Parathyroid adenoma (tissue), 2 donors: Measurements from ENCODE around the gene SEPTIN1.

Experiments
- H2AFZ ChIP-seq: fragments of 300-600 bp; sonication (generic); one replicate; pipeline ENCODE4 v1.7.0; 2017; ENCODE audit warnings: antibody characterized with exemption, mild to moderate bottlenecking
- H3K27ac ChIP-seq: fragments of 300-600 bp; sonication (generic); one replicate; pipeline ENCODE4 v1.7.0; 2017
- H3K27me3 ChIP-seq: fragments of 300-600 bp; sonication (generic); one replicate; pipeline ENCODE4 v1.7.0; 2017; ENCODE audit warnings: low read length; ENCODE audit not compliant: control insufficient read depth, insufficient read depth
- H3K36me3 ChIP-seq: fragments of 300-600 bp; sonication (generic); one replicate; pipeline ENCODE4 v1.7.0; 2017; ENCODE audit warnings: low read length; ENCODE audit not compliant: control insufficient read depth, insufficient read depth
- H3K4me1 ChIP-seq: fragments of 300-600 bp; sonication (generic); one replicate; pipeline ENCODE4 v1.7.0; 2017; ENCODE audit warnings: control low read depth
- H3K4me2 ChIP-seq: fragments of 300-600 bp; sonication (generic); one replicate; pipeline ENCODE4 v1.7.0; 2017; ENCODE audit warnings: low read length
- H3K4me3 ChIP-seq: fragments of 300-600 bp; sonication (generic); one replicate; pipeline ENCODE4 v1.7.0; 2017; ENCODE audit warnings: low read depth, low read length
- H3K79me2 ChIP-seq: fragments of 300-600 bp; sonication (generic); one replicate; pipeline ENCODE4 v1.7.0; 2017; ENCODE audit warnings: control low read depth
- H3K9ac ChIP-seq: fragments of 300-600 bp; sonication (generic); one replicate; pipeline ENCODE4 v1.7.0; 2017; ENCODE audit warnings: mild to moderate bottlenecking
- H3K9me3 ChIP-seq: fragments of 300-600 bp; sonication (generic); one replicate; pipeline ENCODE4 v1.7.0; 2017; ENCODE audit warnings: low read length; ENCODE audit not compliant: control insufficient read depth
- TF ChIP-seq, protein P1 (sequence below): fragments of 300-600 bp; sonication (generic); IDR thresholded peaks from one replicate; pipeline ENCODE4 v1.7.0; 2017; ENCODE audit warnings: antibody characterized with exemption, mild to moderate bottlenecking
- donor health status: primary hyperparathyroidism.

SEPTIN1 gene

DNA sequence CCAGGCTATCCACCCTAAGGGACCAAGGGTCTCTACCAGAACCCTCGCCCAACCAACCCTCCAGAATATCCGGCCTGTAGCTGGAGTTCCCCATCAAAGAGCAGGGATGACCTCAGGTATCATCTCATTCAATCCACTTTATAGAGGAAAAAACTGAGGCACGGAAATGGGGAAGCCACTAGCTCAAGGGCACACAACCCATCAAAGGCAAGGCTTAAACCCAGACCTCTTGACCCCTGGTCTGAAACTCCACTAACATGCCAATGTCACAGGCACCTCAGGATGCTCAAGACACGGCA is 13.6 kb downstream of the SEPTIN1 start:
- H3K4me2 ChIP-seq, result peak overlapping the region; percentile 92
- no peak overlapping the region for H2AFZ ChIP-seq
- H3K27me3 ChIP-seq, result no peaks in the 10 kb centered on the region
- peak overlapping the region; percentile 83 for H3K4me3 ChIP-seq
- no peaks in the 10 kb centered on the region for H3K36me3 ChIP-seq
- H3K79me2 ChIP-seq, result peaks cover 33% of the 10 kb centered on the region
- H3K9me3 ChIP-seq, result no peaks in the 10 kb centered on the region
- peaks cover 15% of the 10 kb centered on the region for H3K4me1 ChIP-seq
- no peak overlapping the region for H3K9ac ChIP-seq
- peak overlapping the region; percentile 12 for H3K27ac ChIP-seq
- TF ChIP-seq, protein P1, sequence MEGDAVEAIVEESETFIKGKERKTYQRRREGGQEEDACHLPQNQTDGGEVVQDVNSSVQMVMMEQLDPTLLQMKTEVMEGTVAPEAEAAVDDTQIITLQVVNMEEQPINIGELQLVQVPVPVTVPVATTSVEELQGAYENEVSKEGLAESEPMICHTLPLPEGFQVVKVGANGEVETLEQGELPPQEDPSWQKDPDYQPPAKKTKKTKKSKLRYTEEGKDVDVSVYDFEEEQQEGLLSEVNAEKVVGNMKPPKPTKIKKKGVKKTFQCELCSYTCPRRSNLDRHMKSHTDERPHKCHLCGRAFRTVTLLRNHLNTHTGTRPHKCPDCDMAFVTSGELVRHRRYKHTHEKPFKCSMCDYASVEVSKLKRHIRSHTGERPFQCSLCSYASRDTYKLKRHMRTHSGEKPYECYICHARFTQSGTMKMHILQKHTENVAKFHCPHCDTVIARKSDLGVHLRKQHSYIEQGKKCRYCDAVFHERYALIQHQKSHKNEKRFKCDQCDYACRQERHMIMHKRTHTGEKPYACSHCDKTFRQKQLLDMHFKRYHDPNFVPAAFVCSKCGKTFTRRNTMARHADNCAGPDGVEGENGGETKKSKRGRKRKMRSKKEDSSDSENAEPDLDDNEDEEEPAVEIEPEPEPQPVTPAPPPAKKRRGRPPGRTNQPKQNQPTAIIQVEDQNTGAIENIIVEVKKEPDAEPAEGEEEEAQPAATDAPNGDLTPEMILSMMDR, result no peak

DNA sequence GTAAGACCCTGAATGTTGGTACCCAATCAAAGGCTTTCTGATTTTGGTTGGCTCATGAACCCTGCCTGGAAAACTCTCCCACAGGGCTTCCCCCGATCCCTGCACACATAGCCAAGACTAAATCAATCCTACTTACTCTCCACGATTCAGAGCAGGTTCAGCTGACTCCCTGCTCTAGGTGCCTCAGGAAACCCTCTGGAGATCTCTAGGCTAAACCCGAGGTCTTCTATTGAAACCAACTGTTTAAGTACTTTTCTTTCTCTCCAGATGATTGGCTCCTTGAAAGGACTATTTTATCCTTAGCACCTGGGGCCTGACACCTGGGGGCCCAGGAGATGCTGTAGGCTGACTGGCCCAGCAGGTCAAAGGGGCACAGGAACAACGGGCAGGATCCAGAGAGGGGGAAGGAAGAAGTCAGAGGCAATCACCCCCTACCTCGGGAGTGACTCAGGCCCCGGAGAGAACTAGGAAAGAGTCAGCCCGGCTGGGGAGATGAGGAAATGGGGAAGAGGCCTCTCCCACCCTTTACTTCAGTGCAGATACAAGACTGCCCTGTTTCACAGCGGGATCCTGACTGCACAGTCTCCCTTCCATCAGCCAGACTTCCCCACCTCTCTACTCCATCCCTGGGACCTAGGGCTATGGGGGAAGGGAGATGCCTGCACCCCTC is 14.1 kb downstream of the SEPTIN1 start:
- Histone ChIP-seq H3K36me3 (no peaks in the 10 kb centered on the region), H3K4me1 (peaks cover 15% of the 10 kb centered on the region), H3K9ac (no peak overlapping the region), H3K27ac (peak overlapping the region; percentile 12), H2AFZ (no peak overlapping the region), H3K4me3 (peak overlapping the region; percentile 83), H3K79me2 (peaks cover 33% of the 10 kb centered on the region), H3K27me3 (no peaks in the 10 kb centered on the region), H3K4me2 (peak overlapping the region; percentile 92), H3K9me3 (no peaks in the 10 kb centered on the region)
- TF ChIP-seq, protein P1, result no peak

DNA sequence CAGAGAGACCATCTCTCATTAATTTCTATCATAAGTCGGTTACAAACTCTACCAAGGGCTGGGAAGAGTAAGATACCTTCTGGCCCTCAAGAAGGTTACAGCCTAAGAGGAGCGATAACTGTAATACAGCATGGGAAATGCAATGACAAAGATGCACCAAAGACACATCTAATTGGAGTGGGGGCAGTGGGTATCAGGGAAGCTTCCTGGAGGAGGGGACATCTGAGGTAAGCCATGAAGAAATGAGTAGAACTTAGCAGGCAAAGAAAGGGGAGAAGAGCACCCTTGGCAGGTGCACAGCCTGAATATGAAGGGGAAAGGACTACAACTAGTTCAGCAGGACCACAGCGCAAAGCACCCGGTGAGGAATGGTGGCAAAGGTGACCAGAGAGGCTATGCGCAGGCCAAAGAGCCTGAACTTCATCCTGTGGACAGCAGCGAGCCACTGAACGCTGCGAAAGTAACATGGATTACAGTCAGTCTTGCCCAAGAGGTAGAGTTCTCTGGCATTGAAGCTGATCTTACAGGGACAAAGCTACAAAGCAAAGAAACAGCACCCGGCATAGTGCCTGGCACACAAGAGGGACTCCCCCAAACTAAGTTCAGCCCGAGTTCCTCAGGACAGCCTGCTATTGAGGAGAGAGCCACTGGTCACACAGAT is 14.9 kb downstream of the SEPTIN1 start:
- H2AFZ ChIP-seq, result no peak overlapping the region
- H3K4me3 ChIP-seq, result peak overlapping the region; percentile 83
- no peaks in the 10 kb centered on the region for H3K27me3 ChIP-seq
- H3K36me3 ChIP-seq, result no peaks in the 10 kb centered on the region
- TF ChIP-seq, protein P1, result no peak
- H3K4me1 ChIP-seq, result peaks cover 15% of the 10 kb centered on the region
- H3K9ac ChIP-seq, result no peak overlapping the region
- peaks cover 33% of the 10 kb centered on the region for H3K79me2 ChIP-seq
- peak overlapping the region; percentile 92 for H3K4me2 ChIP-seq
- no peak overlapping the region for H3K27ac ChIP-seq
- no peaks in the 10 kb centered on the region for H3K9me3 ChIP-seq

DNA sequence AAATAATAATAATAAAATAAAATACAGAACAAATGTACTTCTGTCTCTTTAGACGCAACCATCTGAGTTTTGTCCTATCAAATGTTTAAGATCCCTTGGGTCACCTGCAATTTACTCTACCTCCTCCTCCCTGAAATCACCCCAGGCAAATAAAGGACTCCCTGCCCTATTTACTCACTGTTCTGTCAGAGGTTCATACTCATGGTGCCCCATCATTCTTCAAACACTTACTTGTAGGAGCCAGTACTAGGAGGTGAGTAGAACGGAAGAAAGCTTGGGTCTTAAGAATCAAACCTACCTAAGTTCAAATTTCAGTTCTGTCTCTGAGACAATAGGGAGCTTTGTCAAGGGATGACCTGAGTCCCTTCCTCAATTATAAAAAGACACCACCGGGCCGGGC is 15.8 kb downstream of the SEPTIN1 start:
- H3K9ac ChIP-seq, result no peak overlapping the region

More for the DNA sequence above, 15.8 kb downstream of the SEPTIN1 start:
- Histone ChIP-seq H3K79me2 (peaks cover 33% of the 10 kb centered on the region), H3K4me2 (no peak overlapping the region), H3K27ac (no peak overlapping the region), H3K9me3 (no peaks in the 10 kb centered on the region), H2AFZ (no peak overlapping the region), H3K4me3 (no peak overlapping the region), H3K27me3 (no peaks in the 10 kb centered on the region), H3K4me1 (peaks cover 14% of the 10 kb centered on the region), H3K36me3 (no peaks in the 10 kb centered on the region)
- TF ChIP-seq, protein P1, result no peak
